HG02588 (cell line): ENCODE results near the gene NOTCH2NLA.
"Not testable (repeated sequence)": the region's sequence is repeated elsewhere in the genome, so short reads cannot be mapped to it uniquely, and the experiment has no call there.

ENCODE experiments used
- ATAC-seq: cut with Tn5 transposase; IDR thresholded peaks from one replicate; pipeline ENCODE4 v1.9.1; 2021; ENCODE audit warnings: mild to moderate bottlenecking, moderate library complexity; ENCODE audit not compliant: unreplicated experiment

Gene NOTCH2NLA

DNA sequence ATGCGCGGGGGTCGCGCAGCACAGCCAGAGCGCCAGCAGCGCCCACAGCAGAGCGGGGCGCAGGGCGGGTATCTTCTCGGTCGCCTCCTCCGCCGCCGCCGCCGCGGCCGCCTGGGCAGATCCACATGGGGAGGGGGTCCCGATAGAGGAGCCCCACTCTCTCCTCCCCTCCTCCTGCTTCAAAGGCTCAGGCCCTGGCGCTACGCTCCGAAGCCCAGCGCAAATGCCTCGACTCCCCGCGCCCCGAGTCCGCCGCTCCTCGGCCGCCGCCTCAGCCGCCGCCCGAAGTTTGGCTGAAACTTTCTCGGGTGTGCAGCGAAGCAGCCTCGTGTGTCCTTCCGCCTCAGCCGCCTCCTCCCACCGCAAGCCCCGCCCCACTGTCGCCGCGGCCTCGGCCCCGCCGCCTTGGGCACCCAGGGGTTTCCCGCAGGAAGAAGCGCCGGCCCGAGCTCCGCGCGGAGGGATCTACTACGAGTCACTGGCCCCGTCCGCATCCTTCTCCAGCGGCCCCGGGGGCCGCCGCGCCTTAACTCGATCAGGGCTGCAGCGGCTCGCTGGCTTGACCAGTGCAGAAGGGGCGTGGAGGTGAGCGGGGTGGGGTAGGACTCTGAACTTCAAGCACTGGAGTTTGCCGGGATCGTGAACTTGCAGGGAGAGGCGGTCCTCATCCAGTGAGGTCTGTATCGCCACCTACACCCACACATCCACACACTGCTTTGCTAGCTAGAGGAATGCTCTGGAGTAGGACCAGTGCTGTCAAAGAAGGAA is at the start of gene NOTCH2NLA:
Gene NOTCH2NLA, minus strand, starts transcription at position 312 of the 768 bp plus-strand sequence. CDS start 39,684 bp downstream, outside the sequence.
- peak; percentile 65 for ATAC-seq

DNA sequence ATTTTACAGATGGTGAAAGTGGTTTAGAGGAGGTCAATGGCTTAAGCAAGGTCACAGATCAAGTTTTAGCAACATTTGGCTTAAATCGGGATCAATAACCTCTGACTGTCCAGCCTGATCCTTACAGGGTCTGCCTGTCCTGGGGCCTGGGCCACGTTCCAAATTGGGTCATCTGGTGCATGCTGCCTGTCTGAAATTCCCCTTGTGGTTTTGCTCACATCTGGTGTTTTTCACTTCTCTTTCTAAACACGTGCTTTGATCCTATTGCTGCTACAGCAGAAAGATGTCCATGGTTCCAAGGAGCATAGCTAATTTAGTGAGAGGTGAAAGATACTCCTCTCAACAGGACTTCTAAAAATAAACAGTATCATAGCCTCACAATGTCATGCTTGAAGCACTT is 49.5 kb upstream of the NOTCH2NLA start:
- peak; percentile 70 for ATAC-seq

DNA sequence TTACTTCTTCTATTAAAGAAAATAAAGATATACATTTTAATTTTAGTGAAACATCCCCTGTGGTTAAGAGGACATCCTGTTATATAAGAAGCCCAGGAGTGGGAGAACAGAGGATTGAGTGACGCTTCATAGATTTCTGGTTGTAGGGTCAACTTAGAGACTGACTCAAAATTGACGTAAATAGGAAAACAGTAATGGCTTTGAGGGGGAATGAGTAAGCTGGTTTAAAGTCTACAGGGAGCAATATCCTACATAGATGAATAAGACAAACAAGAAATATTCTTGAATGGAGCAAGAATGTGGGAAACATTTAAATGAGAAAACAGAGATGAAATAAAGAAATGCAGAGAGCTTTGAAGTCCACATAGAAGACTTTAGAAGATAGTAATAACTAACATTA is 48.3 kb upstream of the NOTCH2NLA start:
- not testable (repeated sequence) for ATAC-seq

DNA sequence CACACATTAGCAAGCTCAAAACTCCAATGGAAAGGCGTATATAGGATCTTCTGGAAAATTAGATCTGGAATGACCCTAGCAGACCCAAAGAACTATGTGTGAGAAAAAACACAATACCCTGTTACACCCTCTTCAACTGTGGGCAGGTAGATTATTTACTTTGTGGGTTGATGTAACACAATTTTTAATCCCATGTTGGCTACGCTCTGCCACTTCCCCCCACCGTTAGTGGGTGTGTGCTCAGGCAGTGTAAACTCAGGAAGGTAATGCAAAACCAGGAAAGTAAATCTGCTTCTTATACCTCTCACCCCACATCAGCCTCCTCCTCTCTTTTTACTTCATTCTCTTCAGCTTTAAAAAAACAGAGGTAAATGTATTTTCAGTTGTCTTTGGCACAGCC is 45.3 kb upstream of the NOTCH2NLA start:
- not testable (repeated sequence) for ATAC-seq

DNA sequence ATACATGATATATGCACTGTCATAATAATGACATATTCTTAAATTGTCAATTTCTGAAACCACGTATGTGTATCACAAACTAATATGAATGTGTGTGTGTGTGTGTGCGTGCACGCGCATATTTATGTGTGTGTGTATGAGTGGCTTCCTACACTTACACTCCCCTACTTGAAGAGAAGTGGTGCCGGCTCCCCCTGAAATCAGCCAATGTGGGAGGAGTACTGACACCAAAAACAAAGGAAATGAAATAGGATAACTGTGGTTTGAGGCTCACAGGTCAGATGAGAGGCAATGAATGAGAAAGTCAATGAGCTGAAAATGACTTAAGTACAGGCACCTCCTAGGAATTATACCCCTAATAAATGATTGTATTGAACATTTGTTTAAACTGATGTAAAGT is 44.4 kb upstream of the NOTCH2NLA start:
- ATAC-seq = not testable (repeated sequence)

- ATAC-seq = not testable (repeated sequence)
These were observed 43.9 kb upstream of the NOTCH2NLA start for GRCh38 chr1:146272734-146273133.

GRCh38 chr1:146271977-146272376 is 43.2 kb upstream of the NOTCH2NLA start:
- not testable (repeated sequence) for ATAC-seq

- ATAC-seq = not testable (repeated sequence)
These were observed 41.3 kb upstream of the NOTCH2NLA start for GRCh38 chr1:146270129-146270528.

DNA sequence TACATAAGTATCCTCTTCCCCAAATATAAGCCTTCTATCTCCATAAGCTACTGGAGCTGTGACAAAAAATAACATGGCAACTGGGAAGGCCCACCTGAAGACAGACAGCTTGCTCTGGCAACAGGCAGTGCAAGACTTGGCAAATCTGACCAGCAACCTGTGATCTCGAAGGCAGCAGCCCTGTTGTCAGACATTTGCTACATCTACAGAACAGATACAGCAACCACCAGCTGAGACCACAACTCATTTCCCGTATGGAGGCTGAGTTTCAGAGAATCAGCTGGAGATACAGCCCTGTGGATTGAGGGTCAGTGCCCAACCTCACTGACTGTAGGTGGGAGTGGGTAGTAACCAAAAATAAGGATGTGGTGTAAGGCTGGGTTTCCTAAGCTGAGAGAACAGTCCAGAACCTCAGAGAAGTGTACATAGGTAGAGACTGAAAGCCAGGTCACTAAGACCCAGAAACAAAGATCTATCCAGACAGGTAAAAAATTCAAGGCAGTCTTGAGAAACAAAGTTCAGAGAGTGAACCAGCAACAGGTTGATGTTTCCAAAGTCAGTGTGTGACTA is 37.4 kb upstream of the NOTCH2NLA start:
- not testable (repeated sequence) for ATAC-seq

- not testable (repeated sequence) for ATAC-seq
These were observed 35.9 kb upstream of the NOTCH2NLA start for GRCh38 chr1:146264761-146265160.

DNA sequence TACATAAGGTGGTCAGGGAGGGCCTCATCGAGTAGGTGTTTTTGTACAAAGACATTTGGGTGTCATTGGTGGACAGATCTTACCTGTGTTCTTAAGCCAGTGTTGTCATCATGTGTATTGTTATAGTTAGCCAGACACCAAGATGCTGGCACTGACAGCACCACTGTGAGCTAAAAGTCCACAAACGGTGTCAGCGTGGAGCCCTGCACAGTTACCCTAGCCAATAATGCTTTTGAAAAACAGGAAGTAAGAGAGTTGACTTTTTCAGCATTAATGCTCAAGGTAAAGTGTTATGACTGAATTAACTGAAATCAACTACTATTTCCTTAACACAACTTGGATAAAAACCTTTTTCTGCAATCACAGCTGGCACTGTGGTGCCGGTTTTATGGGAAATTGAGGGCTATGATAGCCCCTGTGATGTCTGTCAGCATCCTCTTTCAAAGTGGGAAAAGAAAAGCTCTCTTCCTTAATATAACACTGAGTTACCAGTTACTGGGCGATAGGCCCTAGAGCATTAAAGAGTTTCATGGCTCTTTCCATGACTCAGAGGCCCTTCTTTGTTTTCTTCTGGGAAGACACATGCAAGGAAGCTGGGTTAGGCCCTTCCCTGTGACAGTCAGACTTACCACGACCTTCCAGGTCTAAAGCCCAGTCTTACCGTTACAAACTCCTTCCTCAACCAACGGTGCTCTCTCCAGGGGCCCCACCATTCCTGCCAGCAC is 31.3 kb upstream of the NOTCH2NLA start:
- not testable (repeated sequence) for ATAC-seq

- not testable (repeated sequence) for ATAC-seq
These were observed 29.3 kb upstream of the NOTCH2NLA start for GRCh38 chr1:146257992-146258552.

DNA sequence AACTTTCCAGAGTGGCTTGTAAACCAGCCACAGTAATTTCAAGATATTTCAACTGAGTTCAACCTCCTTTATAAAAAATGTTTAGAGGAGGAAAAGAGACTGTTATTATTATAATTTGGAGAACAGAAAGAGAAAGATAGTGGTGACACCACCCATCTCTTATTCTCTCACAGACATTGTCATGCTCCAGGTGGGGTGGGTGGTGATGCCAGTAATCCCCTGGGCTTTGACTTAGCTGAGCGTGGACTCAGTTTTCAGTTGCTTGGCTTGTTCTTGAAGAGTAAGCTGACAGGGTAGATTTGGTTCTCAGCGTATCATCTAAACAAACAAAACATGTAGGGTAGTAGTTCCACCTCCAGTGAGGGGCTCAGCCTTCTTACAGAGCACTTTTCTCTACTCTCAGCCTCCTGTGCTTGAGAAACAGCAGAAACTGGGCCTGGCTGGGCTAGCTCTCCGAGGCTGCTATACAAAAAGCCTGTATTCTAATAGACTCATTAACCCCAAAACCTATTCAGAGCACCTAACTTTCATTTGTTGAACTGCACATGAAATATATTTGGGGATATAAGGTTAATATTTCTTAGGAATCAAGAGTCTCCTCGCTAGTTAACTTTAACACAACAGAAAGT is 25.9 kb upstream of the NOTCH2NLA start:
- not testable (repeated sequence) for ATAC-seq

- ATAC-seq = not testable (repeated sequence)
These were observed 24.5 kb upstream of the NOTCH2NLA start for GRCh38 chr1:146253249-146253855.

- ATAC-seq = not testable (repeated sequence)
These were observed 22.7 kb upstream of the NOTCH2NLA start for GRCh38 chr1:146251523-146251922.

- not testable (repeated sequence) for ATAC-seq
These were observed 19.8 kb upstream of the NOTCH2NLA start for GRCh38 chr1:146248643-146249042.

GRCh38 chr1:146236626-146237025 is 7.8 kb upstream of the NOTCH2NLA start:
- not testable (repeated sequence) for ATAC-seq

DNA sequence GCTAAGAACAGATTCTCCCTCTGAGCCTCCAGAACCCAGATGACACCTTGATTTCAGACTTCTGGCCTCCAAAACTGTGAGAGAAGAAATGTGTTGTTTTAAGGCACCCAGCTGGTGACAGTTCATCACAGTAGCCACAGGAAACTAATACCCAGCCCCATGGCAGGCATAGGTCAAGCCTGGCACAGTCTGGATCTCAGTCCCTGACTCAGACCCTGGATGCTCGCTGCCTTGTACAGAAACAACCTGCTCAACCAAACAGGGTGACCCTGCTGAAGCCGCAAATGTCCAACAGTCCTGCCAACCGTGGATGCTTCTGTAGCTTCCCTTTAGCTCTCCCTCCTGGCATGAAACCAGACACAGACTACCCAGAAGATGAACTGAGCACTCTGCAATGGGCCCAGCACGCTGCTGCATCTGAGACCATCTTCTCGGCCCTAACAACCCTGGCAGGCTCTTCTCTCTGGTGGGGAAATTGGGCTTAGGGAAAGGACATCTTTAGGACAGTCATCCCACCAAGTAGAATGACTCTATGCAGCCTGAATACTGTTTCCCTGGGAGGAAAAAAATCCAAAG is 7.3 kb upstream of the NOTCH2NLA start:
- ATAC-seq = not testable (repeated sequence)

DNA sequence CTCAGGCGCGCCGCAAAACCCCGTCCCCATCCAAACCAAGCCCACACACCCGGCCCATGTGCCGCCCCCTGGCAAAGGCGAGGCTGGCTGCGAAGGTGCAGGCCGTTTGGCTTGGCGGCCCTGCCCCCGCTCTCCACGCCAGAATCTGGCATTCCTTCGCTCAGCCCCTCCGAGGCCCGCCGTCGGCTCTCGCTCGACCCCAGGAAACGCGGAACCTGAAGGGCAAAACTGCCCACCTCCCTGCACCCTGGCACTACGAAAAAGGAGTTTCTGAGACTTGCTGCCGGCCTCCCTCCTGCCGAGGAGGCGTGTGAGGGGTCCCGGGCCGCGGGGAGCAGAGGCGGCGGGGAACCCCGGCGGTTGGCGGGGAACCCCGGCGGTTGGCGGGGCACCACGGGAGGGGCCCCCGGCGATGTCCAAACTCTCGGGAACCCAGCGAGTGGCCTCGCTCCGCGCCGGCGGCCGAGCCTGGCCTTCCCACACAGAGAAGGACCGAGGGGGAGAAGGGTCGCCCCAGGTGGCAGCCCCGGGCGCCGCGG is 608 bp downstream of the NOTCH2NLA start:
- ATAC-seq = not testable (repeated sequence)

DNA sequence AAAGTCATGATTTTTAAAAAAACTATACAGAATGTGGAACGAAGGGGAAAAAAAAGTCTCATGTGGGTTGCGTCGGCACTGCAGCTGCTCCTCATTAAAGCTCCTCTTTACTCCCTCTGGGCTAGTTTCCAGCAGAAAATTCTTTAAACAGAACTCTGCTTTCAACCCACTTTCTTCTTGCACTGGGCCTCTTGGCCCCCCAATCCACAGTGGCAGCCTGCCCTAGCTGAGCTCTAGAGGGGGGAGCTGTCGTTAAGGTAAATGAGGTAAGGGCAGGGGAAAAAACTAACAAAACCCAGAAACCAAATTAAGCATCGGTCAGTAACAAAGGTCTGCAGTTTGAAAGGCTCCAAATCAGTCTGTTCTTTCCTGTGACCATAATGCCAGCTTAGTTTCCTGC is 54.3 kb downstream of the NOTCH2NLA start:
- not testable (repeated sequence) for ATAC-seq
